ENCODE results near the gene GFRA1.

GRCh38 chr10:116240157-116240950, 32.7 kb downstream of the GFRA1 start:
- TF ChIP-seq, protein P1, sequence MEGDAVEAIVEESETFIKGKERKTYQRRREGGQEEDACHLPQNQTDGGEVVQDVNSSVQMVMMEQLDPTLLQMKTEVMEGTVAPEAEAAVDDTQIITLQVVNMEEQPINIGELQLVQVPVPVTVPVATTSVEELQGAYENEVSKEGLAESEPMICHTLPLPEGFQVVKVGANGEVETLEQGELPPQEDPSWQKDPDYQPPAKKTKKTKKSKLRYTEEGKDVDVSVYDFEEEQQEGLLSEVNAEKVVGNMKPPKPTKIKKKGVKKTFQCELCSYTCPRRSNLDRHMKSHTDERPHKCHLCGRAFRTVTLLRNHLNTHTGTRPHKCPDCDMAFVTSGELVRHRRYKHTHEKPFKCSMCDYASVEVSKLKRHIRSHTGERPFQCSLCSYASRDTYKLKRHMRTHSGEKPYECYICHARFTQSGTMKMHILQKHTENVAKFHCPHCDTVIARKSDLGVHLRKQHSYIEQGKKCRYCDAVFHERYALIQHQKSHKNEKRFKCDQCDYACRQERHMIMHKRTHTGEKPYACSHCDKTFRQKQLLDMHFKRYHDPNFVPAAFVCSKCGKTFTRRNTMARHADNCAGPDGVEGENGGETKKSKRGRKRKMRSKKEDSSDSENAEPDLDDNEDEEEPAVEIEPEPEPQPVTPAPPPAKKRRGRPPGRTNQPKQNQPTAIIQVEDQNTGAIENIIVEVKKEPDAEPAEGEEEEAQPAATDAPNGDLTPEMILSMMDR (IDR thresholded peaks at IDR 0.05) = no peak
- TF ChIP-seq POLR2A (IDR thresholded peaks at IDR 0.05) = no peak
